HG03135 (cell line): ENCODE results near the gene ZDHHC14.
"Not testable (repeated sequence)": the region's sequence is repeated elsewhere in the genome, so short reads cannot be mapped to it uniquely, and the experiment has no call there.

Experiments
- ATAC-seq: cut with Tn5 transposase; IDR thresholded peaks from one replicate; pipeline ENCODE4 v1.9.1; 2021; ENCODE audit warnings: mild to moderate bottlenecking, moderate library complexity; ENCODE audit not compliant: unreplicated experiment

ZDHHC14 gene

GRCh38 chr6:157379656-157380457, 1.1 kb upstream of the ZDHHC14 start:
- ATAC-seq, result peak; percentile 67

DNA sequence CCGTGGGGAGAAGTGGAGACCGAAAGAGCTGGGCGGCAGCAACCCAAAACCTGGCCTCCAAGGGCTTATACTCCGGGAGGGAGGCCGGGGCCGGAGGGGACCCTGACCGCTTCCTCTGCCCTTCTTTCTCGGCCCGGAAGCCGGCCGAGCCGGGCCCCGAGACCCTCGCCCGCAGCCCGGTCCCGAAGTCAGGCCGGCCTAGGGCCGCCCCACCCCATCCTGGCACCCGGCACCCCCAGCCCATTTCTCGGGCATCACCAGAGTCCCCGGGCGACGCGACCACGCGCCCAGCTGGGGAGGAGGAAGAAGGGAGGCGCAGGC, 572 bp upstream of the ZDHHC14 start:
- ATAC-seq, result peak; percentile 2

- ATAC-seq, result peak; percentile 18
These were observed 936 bp downstream of the ZDHHC14 start for GRCh38 chr6:157381631-157382621.

DNA sequence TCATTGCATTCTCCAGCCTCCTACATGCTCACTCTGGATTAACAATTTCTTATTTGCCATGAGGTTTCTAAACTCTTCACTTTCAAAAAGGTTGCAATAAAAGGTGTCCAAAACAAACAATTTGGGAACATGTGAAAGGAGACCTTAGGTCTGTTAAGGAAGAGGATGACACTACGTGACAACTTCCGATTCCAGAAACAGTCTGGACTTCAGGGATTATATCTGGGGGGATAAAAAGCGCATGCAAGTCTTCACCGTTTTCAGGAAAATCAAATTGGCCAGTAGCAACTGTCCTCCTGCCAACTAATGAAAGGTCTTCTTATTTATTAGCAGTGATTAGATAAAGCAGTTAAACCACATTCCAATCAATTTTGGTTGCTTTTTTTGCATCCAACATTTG, 1.8 kb downstream of the ZDHHC14 start:
- ATAC-seq, result no peak

- no peak for ATAC-seq
These were observed 2.5 kb downstream of the ZDHHC14 start for GRCh38 chr6:157383471-157383870.

GRCh38 chr6:157384962-157385361, 4.0 kb downstream of the ZDHHC14 start:
- not testable (repeated sequence) for ATAC-seq

DNA sequence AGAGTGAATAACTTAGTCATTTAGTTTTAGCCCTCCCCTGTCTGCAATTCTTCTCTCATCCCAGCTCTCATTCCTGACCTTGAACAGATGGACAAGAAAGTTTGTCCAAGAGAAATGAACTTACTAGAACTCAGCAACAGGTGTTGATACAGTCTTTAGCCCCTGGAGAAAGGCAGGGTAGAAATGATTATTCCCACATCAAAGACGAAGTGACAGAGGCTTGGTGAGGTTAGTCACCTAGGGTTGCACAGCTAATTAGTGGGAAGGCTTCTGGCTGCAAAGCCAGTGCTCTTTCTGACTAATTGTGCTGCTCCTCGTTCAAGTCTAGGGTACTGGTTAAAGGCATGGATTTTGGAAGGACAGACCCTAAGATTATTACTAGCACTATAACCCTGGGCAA, 4.5 kb downstream of the ZDHHC14 start:
- no peak for ATAC-seq

DNA sequence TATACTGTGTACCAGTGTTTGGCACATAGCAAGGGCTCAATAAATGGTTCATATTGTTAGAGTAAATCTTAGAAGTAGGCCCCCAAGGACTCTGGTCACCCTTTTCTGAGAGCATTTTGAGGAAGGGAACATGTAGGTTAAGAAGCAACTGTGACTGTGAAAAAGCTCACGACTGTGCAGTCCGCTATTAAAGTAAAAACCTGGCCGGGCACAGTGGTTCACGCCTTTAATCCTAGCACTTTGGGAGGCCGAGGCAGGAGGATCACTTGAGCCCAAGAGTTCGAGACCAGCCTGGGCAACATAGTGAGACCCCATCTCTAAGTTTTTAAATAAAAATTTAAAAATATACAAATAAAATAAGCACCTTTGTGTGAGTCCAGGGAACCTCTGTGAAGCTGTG, 5.0 kb downstream of the ZDHHC14 start:
- ATAC-seq, result no peak

- ATAC-seq, result no peak
These were observed 5.5 kb downstream of the ZDHHC14 start for GRCh38 chr6:157386454-157386853.

DNA sequence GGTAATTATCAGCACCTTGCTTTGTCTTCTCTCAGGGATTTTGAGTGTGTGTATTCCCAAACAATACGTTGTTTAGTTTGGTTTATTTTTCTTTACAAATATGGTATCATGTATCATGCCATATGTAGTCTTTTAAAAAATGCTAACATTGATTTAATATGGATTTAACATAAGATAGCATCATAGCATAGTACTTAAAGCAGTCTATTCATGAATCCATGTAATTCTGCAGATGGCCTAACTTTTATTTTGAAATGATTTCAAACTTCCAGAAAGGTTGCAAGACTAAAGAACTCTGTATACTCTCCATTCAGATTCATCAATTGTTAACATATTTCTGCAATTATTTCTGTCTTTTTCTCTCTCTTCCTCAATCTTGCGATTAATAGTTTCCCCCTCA, 7.9 kb downstream of the ZDHHC14 start:
- no peak for ATAC-seq

GRCh38 chr6:157390273-157391060, 9.5 kb downstream of the ZDHHC14 start:
- no peak for ATAC-seq

DNA sequence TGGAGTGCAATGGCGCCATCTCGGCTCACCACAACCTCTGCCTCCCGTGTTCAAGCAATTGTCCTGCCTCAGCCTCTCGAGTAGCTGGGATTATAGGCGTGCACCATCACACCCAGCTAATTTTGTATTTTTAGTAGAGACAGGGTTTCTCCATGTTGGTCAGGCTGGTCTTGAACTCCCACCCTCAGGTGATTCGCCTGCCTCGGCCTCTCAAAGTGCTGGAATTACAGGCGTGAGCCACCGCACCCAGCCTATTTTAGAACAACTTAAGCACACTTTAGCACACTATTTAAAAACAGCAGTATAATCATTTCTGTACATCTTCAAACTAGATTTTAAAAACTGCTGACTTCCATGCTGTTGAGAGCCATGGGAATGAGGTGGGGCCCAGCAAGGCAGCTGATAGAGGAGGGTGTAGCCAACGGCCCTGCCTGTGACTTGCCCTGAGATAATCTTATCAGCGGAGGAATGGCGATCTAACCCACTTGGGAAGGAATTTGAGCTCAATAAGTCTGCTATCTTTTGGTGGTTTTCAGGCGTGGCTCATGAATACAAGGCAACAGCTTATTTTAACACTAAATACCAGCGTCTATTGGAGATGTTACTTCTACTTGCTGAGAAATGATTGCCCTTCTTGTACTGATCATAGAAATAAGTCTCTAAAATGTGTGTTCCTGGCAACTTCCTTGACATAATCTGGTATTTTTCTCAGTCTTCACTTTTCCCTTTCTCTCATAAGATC, 12.1 kb downstream of the ZDHHC14 start:
- ATAC-seq, result no peak

DNA sequence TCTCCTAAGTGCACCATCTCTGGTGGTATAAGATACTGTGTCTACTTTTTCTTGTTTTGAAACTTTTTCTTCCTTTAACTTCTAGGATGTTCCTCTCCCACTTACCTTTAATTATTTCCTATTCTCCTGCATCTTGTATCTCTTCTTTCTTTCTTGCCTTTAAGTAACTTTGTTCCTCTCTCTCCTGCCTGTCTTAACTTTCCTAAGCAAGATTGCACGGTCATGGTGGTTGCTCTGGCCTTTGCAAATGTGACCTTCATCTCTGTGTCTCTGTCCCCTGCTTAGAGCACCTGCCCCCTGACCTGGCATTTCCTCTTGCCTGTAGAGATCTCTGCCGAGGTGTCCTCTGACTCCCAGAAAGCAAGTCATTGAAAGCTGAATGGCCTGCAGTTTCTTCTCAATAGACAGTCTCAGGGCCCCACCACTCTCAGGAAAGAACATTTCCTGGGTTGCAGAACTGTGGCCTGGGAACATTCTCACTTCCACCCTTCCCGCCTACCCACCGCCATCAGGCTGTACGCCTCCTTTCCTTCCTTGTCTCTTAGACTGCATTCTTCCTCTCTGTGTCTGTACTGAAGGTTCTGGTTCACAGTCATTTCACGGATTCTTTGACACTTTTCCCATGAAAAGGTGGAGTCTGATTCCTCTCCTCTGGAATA, 12.8 kb downstream of the ZDHHC14 start:
- no peak for ATAC-seq

GRCh38 chr6:157395199-157395598, 14.2 kb downstream of the ZDHHC14 start:
- not testable (repeated sequence) for ATAC-seq

DNA sequence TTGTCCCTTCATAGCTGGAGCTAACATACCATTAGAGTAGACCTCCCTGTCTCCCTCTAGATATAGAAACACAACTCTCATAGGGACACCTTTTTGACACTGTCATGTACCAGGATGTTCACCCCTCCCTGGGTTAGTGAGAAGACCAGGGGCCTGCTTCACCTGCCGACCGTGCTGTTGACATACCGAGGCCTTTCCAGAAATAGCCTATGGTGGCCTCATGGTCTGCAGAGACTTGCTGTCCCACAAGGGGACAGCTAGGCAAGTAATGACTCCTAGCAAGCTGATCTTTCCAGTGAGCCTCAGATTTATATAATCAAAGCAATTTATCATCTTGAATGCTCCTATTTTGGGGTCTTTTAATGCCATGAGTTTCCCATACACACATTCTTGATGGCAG, 15.0 kb downstream of the ZDHHC14 start:
- no peak for ATAC-seq

- no peak for ATAC-seq
These were observed 16.7 kb downstream of the ZDHHC14 start for GRCh38 chr6:157397660-157398059.

DNA sequence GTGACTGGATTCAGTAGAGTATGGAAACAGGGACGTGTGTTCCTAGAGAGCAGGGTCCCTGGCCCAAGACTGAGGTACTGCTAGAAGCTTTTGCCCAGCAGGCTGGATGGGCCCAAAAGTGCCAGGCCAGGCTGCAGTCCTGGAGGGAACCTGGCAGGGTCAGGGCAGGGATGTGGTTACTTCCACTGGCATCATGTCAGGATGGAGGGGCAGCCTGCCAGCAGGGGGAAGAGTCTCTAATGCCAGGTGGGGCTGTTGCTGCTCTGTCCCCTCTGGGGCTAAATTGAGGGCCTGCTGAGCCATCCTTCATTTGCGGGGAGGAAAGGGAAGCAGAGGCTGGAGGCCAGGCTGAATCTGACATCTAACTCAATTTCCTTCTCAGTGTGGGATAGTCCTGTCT, 17.2 kb downstream of the ZDHHC14 start:
- no peak for ATAC-seq

DNA sequence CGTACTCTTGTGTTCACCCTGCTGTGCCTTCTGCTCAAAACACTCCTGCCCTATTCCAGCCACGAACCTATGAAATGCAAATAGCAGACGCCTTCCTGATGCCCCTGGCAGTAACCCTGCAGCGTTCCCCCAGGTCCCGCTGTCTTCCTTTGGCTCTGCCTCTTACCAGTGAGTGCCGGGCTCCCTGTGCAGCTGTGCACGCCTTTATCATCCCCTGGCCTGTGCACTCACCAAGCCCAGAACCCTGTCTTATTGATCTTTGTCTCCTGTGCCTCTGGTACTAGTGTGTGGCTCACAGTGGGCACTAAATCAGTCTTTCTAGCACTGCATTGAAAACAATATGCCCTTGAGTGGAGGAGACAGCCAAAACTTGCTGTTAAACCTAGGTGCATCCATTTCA, 19.7 kb downstream of the ZDHHC14 start:
- ATAC-seq, result no peak

GRCh38 chr6:157401734-157402338, 20.8 kb downstream of the ZDHHC14 start:
- no peak for ATAC-seq
